ENCODE data around the gene DNASE1L2.

The DNASE1L2 gene

GRCh38 chr16:2278272-2278608 lies 42.0 kb downstream of the DNASE1L2 start:
- Histone ChIP-seq H3K4me3 (ENCODE audit: low read length, poor library complexity, severe bottlenecking) (no peak overlapping the region), H3K4me2 (ENCODE audit: low read depth, low read length, poor library complexity, severe bottlenecking) (no peak overlapping the region), H3K9ac (ENCODE audit: low read depth, low read length, poor library complexity, severe bottlenecking) (no peak overlapping the region), H3F3A (ENCODE audit: low read depth) (no peaks in the 10 kb centered on the region), H3K9me2 (replicated peaks; ENCODE audit: low read depth, low read length) (no peaks in the 10 kb centered on the region), H4K20me1 (ENCODE audit: insufficient read depth, low read length, poor library complexity, severe bottlenecking) (no peaks in the 10 kb centered on the region), H3K27me3 (ENCODE audit: insufficient read depth, low read length, poor library complexity, severe bottlenecking) (no peaks in the 10 kb centered on the region), H3K4me1 (ENCODE audit: insufficient read depth, low read length, poor library complexity, severe bottlenecking) (no peaks in the 10 kb centered on the region), H3K79me2 (ENCODE audit: insufficient read depth, low read length) (no peaks in the 10 kb centered on the region), H3K9me3 (ENCODE audit: insufficient read depth, low read depth, low read length) (no peaks in the 10 kb centered on the region), H3K36me3 (ENCODE audit: insufficient read depth, low read length) (no peaks in the 10 kb centered on the region), H2AFZ (ENCODE audit: low read length) (no peak overlapping the region)
- TF ChIP-seq CTCF (conservative IDR thresholded peaks at IDR 0.05; ENCODE audit: low read length), result no peak
- TF ChIP-seq EZH2phosphoT487 (IDR thresholded peaks at IDR 0.05; ENCODE audit: borderline replicate concordance), result no peak

GRCh38 chr16:2278956-2279800 lies 42.9 kb downstream of the DNASE1L2 start:
- no peaks in the 10 kb centered on the region for H4K20me1 ChIP-seq (ENCODE audit: insufficient read depth, low read length, poor library complexity, severe bottlenecking)
- H3K9me2 ChIP-seq (replicated peaks; ENCODE audit: low read depth, low read length), result no peaks in the 10 kb centered on the region
- no peak overlapping the region for H3K9ac ChIP-seq (ENCODE audit: low read depth, low read length, poor library complexity, severe bottlenecking)
- no peak overlapping the region for H3K4me3 ChIP-seq (ENCODE audit: low read length, poor library complexity, severe bottlenecking)
- TF ChIP-seq EZH2phosphoT487 (IDR thresholded peaks at IDR 0.05; ENCODE audit: borderline replicate concordance) (no peak), CTCF (conservative IDR thresholded peaks at IDR 0.05; ENCODE audit: low read length) (no peak)
- H3K9me3 ChIP-seq (ENCODE audit: insufficient read depth, low read depth, low read length), result no peaks in the 10 kb centered on the region
- H3K4me2 ChIP-seq (ENCODE audit: low read depth, low read length, poor library complexity, severe bottlenecking), result no peak overlapping the region
- H3K36me3 ChIP-seq (ENCODE audit: insufficient read depth, low read length), result no peaks in the 10 kb centered on the region
- no peaks in the 10 kb centered on the region for H3K79me2 ChIP-seq (ENCODE audit: insufficient read depth, low read length)
- no peaks in the 10 kb centered on the region for H3K4me1 ChIP-seq (ENCODE audit: insufficient read depth, low read length, poor library complexity, severe bottlenecking)
- no peaks in the 10 kb centered on the region for H3F3A ChIP-seq (ENCODE audit: low read depth)
- no peak overlapping the region for H2AFZ ChIP-seq (ENCODE audit: low read length)
- H3K27me3 ChIP-seq (ENCODE audit: insufficient read depth, low read length, poor library complexity, severe bottlenecking), result no peaks in the 10 kb centered on the region

- H3K27me3 ChIP-seq (ENCODE audit: insufficient read depth, low read length, poor library complexity, severe bottlenecking), result no peaks in the 10 kb centered on the region
- H3F3A ChIP-seq (ENCODE audit: low read depth), result no peaks in the 10 kb centered on the region
- H4K20me1 ChIP-seq (ENCODE audit: insufficient read depth, low read length, poor library complexity, severe bottlenecking), result no peaks in the 10 kb centered on the region
- no peaks in the 10 kb centered on the region for H3K79me2 ChIP-seq (ENCODE audit: insufficient read depth, low read length)
- TF ChIP-seq CTCF (conservative IDR thresholded peaks at IDR 0.05; ENCODE audit: low read length), result no peak
- TF ChIP-seq EZH2phosphoT487 (IDR thresholded peaks at IDR 0.05; ENCODE audit: borderline replicate concordance), result no peak
- no peaks in the 10 kb centered on the region for H3K9me3 ChIP-seq (ENCODE audit: insufficient read depth, low read depth, low read length)
- H3K4me3 ChIP-seq (ENCODE audit: low read length, poor library complexity, severe bottlenecking), result no peak overlapping the region
- H3K9ac ChIP-seq (ENCODE audit: low read depth, low read length, poor library complexity, severe bottlenecking), result no peak overlapping the region
- H3K4me1 ChIP-seq (ENCODE audit: insufficient read depth, low read length, poor library complexity, severe bottlenecking), result no peaks in the 10 kb centered on the region
- no peak overlapping the region for H2AFZ ChIP-seq (ENCODE audit: low read length)
- H3K9me2 ChIP-seq (replicated peaks; ENCODE audit: low read depth, low read length), result no peaks in the 10 kb centered on the region
- H3K36me3 ChIP-seq (ENCODE audit: insufficient read depth, low read length), result no peaks in the 10 kb centered on the region
- H3K4me2 ChIP-seq (ENCODE audit: low read depth, low read length, poor library complexity, severe bottlenecking), result no peak overlapping the region
These were observed 44.2 kb downstream of the DNASE1L2 start for GRCh38 chr16:2280461-2280860.
